ENCODE measurements around the gene NRXN3. TPM values are rescaled to one million over a fixed set of nuclear protein-coding genes. Genes with fewer than 3 reads are reported as not detected.
A peak's percentile ranks its signal among the peaks of the same experiment; 100 is the strongest.

Gene NRXN3
- total RNA-seq, 1 donor from 2014 or later = 18.0 TPM

DNA sequence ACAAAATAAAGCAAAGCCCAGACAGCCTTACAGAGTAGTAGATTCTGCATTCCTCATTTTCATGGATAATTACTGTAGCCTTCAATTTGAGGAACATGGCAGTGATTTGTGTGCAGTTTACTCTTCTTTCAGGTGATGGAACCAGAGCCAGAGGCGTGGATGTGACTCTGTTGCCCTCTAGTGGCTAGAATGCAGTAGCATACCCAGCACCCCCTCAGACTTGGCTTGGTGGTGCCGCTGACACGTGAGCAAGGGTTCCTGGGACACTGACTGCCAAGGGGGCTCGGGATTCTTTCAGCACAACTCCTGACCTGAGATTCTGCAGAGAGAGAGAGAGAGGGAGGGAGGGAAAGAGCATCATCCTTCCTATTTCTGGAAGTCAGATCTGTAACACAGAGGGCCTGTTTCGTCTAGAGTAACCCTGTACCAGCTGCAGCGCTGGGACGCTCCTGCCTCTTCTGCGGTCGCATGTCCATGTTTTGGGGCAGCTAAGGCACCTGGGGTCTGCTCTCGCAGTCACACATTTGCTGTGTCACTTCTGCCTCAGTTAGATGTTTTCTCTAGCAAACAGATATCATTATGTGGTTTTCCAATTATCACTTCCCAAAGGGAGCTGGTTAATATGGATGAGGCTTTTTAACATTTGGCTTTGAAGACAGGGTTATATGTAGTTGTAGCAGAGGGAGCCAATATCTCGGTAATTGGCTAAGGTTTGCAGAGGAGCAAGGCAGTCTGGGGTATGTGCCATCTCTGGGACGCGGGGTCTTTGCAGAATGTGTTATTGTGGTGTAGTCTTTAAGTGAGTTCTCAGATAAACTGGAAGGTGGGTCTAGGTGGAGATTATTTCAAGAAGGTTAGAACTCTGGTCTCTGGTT, 428.1 kb downstream of the NRXN3 start:
- Mint-ChIP-seq H3K9me3 (ENCODE audit: unreplicated experiment) (no peaks in the 10 kb centered on the region), H3K4me1 (ENCODE audit: low read depth, unreplicated experiment) (peaks cover 3% of the 10 kb centered on the region), H3K27me3 (ENCODE audit: low read depth, unreplicated experiment) (peaks cover 18% of the 10 kb centered on the region), H3K36me3 (ENCODE audit: low read depth, unreplicated experiment) (no peaks in the 10 kb centered on the region), H3K27ac (ENCODE audit: unreplicated experiment) (no peak overlapping the region), H3K4me3 (ENCODE audit: unreplicated experiment) (no peak overlapping the region)
- Histone ChIP-seq H3K9ac (ENCODE audit: low read length) (no peak overlapping the region), H2AFZ (ENCODE audit: low read depth, low read length) (peak overlapping the region; percentile 63), H4K20me1 (ENCODE audit: insufficient read depth, low read length) (no peaks in the 10 kb centered on the region), H3K4me1 (ENCODE audit: insufficient read depth, low read length) (no peaks in the 10 kb centered on the region), H3K36me3 (ENCODE audit: insufficient read depth, low read length) (no peaks in the 10 kb centered on the region), H3K4me3 (ENCODE audit: insufficient read depth, low read depth, low read length) (no peak overlapping the region), H3K4me2 (ENCODE audit: low read length) (peak overlapping the region; percentile 35), H3K9me3 (ENCODE audit: insufficient read depth, low read depth, low read length) (no peaks in the 10 kb centered on the region), H3K27me3 (ENCODE audit: insufficient read depth, low read length) (no peaks in the 10 kb centered on the region), H3K27ac (ENCODE audit: low read depth, low read length) (no peak overlapping the region), H3K79me2 (ENCODE audit: insufficient read depth, low read length) (no peaks in the 10 kb centered on the region)
- no peak for TF ChIP-seq EZH2 (IDR thresholded peaks at IDR 0.05; ENCODE audit: insufficient read depth, low read length)
- TF ChIP-seq, protein P1, sequence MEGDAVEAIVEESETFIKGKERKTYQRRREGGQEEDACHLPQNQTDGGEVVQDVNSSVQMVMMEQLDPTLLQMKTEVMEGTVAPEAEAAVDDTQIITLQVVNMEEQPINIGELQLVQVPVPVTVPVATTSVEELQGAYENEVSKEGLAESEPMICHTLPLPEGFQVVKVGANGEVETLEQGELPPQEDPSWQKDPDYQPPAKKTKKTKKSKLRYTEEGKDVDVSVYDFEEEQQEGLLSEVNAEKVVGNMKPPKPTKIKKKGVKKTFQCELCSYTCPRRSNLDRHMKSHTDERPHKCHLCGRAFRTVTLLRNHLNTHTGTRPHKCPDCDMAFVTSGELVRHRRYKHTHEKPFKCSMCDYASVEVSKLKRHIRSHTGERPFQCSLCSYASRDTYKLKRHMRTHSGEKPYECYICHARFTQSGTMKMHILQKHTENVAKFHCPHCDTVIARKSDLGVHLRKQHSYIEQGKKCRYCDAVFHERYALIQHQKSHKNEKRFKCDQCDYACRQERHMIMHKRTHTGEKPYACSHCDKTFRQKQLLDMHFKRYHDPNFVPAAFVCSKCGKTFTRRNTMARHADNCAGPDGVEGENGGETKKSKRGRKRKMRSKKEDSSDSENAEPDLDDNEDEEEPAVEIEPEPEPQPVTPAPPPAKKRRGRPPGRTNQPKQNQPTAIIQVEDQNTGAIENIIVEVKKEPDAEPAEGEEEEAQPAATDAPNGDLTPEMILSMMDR (IDR thresholded peaks at IDR 0.05; ENCODE audit: insufficient read depth, low read depth, low read length) = peak; percentile 96
- FAIRE-seq = no peak
- peak; percentile 26 for DNase-seq (ENCODE audit: low read depth)

DNA sequence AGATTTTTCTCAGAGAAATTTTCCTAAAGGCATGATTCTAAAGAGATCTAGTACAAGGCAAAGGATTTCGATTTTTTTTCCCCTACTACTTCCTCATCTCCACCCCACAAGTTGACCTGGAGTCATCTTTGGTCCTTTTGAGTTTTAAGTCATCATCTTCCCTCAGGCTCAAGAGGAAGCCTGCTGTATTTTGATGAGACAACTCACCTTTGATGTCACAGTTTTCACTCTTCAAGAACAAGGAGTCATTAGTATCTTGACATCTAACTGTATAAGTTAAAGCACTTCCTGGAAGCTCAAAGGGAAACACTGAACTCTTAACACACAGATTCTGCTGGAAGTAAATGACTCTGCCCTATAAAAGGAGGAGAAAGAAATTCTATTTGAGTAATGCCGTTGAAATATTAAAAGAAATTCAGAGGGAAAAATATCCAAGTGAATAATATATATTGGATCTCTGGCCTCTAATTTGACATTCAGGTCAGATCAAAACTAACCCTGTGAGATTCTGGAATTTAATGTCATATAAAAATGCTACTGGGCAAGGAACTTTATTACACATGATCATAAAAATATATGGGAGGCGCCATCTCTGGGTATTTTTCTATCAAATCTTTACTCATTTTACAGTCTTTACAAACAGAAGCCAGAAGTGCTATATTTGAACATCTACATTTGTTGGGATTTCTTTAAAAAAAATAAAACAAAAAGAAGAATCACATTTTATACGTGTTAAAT, 435.0 kb downstream of the NRXN3 start:
- no peak overlapping the region for H3K4me3 Mint-ChIP-seq (ENCODE audit: unreplicated experiment)
- H3K27ac Mint-ChIP-seq (ENCODE audit: unreplicated experiment) = no peak overlapping the region
- Histone ChIP-seq H3K4me2 (ENCODE audit: low read length) (no peak overlapping the region), H3K36me3 (ENCODE audit: insufficient read depth, low read length) (no peaks in the 10 kb centered on the region), H3K79me2 (ENCODE audit: insufficient read depth, low read length) (no peaks in the 10 kb centered on the region), H3K4me1 (ENCODE audit: insufficient read depth, low read length) (peaks cover 9% of the 10 kb centered on the region), H2AFZ (ENCODE audit: low read depth, low read length) (no peak overlapping the region), H3K27ac (ENCODE audit: low read depth, low read length) (peak overlapping the region; percentile 64), H4K20me1 (ENCODE audit: insufficient read depth, low read length) (no peaks in the 10 kb centered on the region), H3K4me3 (ENCODE audit: insufficient read depth, low read depth, low read length) (no peak overlapping the region), H3K9ac (ENCODE audit: low read length) (no peak overlapping the region), H3K9me3 (ENCODE audit: insufficient read depth, low read depth, low read length) (no peaks in the 10 kb centered on the region), H3K27me3 (ENCODE audit: insufficient read depth, low read length) (no peaks in the 10 kb centered on the region)
- no peaks in the 10 kb centered on the region for H3K9me3 Mint-ChIP-seq (ENCODE audit: unreplicated experiment)
- no peak for TF ChIP-seq EZH2 (IDR thresholded peaks at IDR 0.05; ENCODE audit: insufficient read depth, low read length)
- TF ChIP-seq, protein P1 (IDR thresholded peaks at IDR 0.05; ENCODE audit: insufficient read depth, low read depth, low read length) = no peak
- H3K27me3 Mint-ChIP-seq (ENCODE audit: low read depth, unreplicated experiment) = peaks cover 6% of the 10 kb centered on the region
- FAIRE-seq = no peak
- H3K4me1 Mint-ChIP-seq (ENCODE audit: low read depth, unreplicated experiment) = peaks cover 31% of the 10 kb centered on the region
- no peaks in the 10 kb centered on the region for H3K36me3 Mint-ChIP-seq (ENCODE audit: low read depth, unreplicated experiment)
- DNase-seq (ENCODE audit: low read depth) = no peak

All from astrocyte (in vitro differentiated cells and primary cell).